ENCODE measurements around the gene CACNG1. TPM values are rescaled to one million over a fixed set of nuclear protein-coding genes. Genes with fewer than 3 reads are reported as not detected.
"Not testable (repeated sequence)": the region's sequence is repeated elsewhere in the genome, so short reads cannot be mapped to it uniquely, and the experiment has no call there.

CACNG1 gene
- total RNA-seq, 1 experiment from 2014 or later, result not detected

DNA sequence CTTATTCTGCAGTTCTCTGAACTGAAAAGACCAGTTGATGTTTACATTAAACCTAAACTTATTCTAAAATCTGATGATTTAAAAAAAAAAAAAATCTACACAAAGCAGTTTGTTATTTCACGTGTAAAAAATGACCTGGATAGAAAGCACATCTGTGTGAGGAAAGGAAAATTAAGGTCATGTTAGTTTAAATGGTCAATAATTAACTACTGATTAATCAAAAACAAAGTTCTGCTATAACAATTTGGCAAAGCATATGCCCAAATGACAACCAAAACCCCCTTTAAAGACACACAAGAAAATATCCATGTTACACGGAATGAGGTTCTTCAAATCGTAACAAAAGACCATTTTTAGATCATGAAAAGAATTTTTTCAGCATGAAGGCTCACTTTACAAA lies 30.4 kb downstream of the CACNG1 start:
- DNase-seq (ENCODE audit: extremely low read depth, low read depth), result no peak

DNA sequence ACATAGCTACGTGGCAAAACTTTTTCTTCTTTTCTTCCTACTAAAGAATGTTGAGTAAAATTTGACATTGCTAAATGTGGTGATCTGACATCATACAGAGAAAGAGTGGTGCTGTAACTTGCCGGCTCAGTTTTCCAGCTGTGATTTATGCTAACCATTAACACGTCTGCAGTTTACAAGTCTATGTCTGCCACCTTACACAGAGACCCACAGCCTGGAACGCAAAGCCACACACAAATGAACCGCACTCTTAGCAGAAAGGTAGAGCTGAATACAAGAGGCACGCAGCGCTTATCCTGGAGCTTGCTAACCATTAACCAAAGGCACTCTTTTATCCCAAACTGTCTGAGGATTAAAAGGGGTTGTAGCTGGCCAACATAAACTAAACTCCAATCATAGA lies 31.9 kb downstream of the CACNG1 start:
- DNase-seq (ENCODE audit: extremely low read depth, low read depth), result no peak

DNA sequence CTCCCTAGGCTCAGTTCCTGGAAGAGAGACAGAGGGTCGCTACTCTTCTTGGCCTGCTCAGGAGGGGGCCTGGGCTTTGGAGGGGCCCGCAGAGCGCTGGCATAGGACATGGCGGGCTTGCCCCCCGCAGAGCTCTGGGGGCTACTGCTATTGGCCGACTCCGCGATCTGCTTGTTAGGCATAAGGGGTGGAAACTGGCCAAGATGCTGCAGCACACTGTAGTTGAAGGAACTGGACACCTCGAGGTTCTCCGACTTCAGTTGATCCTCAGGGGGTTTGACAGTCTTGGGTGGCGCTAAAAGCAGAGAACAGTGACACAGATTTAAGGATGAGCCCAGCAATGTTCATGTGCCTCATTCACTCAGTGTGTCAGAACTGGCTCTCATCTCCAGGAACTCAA lies 33.9 kb downstream of the CACNG1 start:
- no peak for DNase-seq (ENCODE audit: extremely low read depth, low read depth)

DNA sequence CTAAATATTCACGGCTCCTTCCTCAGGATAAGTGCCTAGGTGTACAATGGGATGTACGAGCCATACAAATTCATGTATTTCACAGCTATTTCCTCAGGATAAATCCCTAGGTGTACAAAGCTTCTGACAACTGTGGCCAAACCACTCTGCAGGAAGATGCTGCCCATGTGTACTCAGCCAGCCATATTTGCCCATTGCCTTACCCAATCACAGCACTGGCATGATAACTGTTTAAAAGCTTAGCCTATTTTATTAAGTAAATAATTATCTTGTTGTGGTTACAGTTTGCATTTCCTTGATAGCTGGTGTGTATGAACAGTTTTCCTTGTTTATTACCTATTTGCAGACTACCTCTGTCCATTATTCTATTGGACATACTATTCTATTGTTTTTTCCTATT lies 35.1 kb downstream of the CACNG1 start:
- DNase-seq (ENCODE audit: extremely low read depth, low read depth), result no peak

DNA sequence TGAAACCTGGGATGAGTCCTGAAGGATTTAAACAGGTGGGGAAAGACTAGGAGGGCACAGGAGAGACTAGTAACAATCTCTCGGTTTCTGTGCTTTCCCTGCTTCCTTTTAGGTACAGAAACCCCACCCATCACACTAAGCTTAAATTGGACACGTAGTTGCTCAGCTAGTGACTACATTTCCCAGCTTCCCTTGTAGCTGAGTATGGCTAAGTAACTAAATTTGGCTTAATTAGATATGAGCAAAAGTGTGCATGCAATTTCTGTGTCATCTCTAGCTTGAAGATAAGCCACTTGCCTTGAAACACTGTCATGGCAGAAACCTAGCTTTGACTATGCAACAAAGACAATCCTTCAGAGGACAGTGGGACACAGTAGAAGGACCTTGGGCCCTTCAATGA lies 36.5 kb downstream of the CACNG1 start:
- no peak for DNase-seq (ENCODE audit: extremely low read depth, low read depth)

DNA sequence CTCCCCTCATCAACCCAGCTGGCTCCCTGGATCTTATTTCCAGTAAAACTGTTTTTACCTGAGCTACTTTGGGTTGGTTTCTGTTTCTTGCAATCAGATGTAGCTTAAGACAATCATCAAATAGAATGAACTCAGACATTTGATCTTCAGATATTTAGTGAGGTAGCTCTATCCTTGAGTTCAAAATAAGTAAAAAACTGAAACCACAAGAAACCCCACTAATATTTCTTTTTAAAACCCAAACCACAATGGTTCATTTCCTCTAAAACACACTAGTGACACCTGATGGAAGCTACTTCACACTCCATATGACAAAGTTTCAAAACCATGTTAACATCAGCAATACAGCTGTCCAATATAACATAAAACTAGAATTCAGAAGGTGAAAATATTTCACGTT lies 37.8 kb downstream of the CACNG1 start:
- DNase-seq (ENCODE audit: extremely low read depth, low read depth), result no peak

DNA sequence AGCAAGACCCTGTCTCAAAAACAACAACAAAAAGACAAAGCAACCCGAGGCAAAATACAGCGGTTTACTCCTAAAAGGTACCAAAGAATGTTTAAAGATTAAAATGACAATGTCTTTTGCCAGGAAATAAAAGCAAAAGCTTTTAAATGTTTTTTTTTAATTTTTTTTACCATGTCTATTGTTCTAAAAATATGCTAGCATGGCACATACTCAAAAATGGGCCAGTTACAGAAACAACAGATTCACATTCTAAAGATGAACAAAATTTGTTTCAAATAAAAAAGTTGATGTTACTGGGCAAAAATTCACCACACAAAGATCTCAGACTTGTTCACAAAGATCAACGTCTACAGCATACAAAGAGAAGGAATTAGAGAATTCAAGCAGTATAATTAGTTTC lies 41.1 kb downstream of the CACNG1 start:
- no peak for DNase-seq (ENCODE audit: extremely low read depth, low read depth)

DNA sequence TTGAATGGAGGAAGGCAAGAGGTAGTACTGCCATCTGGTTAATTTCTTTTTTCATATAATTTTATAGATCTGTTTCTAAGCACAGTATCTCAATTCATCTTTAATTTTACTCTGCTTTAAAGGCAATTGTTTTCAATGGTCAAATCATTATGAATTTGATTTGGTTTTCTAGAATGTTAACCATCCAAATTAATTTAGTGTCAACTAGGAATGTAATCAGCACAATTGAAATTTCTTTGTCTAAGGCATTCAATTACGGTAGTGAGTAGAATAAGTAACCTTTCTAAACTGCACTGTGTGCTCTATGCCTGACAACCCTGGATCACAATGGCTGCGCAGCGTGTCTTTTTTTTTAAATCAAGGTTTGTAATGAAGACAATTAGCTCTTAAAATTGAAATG lies 44.3 kb downstream of the CACNG1 start:
- DNase-seq (ENCODE audit: extremely low read depth, low read depth), result no peak

DNA sequence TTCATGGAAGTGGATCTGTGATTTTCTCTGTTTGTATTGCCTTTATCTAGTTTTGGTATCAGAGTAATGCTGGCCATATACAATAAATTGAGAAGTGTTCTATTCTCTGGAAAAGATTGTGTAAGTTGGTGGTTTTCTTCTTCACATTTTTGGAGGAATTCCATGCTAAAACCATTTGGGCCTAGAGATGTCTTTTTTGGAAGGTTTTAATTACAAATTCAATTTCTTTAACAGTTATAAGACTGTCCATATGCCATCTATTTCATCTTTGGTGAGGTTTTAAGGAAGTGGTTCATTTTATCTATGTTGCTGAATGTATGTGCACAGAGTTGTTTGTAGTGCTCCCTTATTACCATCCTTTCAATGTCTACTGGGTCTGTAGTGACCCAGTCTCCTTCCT lies 46.0 kb downstream of the CACNG1 start:
- no peak for DNase-seq (ENCODE audit: extremely low read depth, low read depth)

DNA sequence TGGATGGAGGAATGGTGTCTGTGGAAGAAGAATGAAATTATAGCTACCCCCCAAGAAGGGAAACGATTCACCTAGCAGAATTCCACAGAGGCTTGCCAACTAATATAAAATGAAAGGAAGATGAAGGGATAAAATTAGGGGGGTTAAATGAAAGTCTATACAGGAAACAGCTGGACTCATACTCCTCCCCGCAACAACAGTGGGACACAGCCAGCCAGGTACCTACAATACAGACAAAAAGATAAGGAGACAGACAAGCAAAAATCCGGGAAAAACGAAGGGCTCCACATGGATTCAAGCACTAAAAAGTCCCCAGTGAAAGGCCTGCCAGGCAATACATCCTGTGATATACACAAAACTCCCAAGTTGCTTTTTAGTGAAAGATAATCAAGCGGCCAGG lies 47.9 kb downstream of the CACNG1 start:
- no peak for DNase-seq (ENCODE audit: extremely low read depth, low read depth)

DNA sequence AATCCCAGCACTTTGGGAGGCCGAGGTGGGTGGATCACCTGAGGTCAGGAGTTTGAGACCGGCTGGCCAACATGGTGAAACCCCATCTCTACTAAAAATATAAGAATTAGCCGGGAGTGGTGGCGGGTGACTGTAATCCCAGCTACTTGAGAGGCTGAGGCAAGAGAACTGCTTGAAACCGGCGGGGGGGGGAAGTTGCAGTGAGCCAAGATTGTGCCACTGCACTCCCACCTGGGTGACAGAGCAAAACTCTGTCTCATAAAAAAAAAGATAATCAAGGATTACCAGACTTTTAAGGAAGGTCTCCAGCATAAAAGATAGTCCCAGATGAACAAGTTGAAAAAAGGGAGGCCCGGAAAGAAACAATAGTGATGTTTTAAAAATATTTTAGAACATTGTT lies 48.4 kb downstream of the CACNG1 start:
- DNase-seq (ENCODE audit: extremely low read depth, low read depth), result not testable (repeated sequence)

DNA sequence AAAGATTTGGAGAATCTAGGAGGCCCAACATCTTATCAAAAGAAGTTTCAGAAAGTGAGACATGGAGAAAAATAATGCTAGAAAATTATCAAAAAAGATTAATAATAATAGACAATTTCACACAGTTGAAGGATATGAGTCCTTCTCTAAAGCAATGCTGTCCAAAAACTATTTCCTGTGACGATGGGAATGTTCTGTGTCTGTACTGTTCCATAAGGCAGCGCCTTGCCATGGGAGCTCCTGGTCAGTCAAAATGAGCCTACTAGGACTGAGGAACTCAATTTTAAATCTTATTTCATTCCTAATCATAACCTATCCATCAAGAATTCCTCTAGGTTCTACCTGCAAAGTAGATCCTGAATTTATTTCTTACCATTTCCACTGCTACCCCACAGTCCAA lies 49.0 kb downstream of the CACNG1 start:
- no peak for DNase-seq (ENCODE audit: extremely low read depth, low read depth)

DNA sequence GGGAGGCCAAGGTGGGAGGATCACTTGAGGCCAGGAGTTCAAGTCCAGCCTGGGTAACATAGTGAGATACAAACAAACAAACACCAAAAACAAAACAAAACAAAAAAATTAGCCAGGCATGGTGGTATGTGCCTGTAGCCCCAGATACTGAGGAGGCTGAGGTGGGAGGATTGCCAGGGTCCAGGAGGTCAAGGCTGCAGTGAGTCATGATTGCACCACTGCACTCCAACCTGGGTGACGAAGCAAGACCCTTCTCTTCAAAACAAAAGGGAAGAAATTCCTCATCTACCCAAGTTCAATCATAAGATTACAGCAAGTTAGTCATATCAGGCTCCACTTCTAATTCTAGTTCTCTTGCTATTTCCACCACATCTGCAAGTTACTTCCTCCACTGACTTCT lies 50.9 kb downstream of the CACNG1 start:
- DNase-seq (ENCODE audit: extremely low read depth, low read depth), result not testable (repeated sequence)

DNA sequence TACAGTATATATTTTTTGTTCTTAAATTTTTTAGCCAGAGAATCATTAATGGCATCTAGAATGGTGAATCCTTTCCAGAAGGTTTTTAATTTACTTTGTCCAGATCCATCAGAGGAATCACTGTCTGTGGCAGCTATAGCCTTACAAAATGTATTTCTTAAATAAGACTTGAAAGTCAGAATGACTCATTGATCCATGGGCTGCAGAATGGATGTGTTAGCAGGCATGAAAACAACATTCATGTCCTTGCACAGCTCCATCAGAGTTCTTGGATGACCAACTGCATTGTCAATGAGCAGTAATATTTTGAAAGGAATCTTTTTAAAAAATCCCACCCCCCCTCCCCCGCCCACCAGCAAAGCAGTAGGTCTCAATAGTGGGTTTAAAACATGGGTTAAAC lies 51.4 kb downstream of the CACNG1 start:
- no peak for DNase-seq (ENCODE audit: extremely low read depth, low read depth)

DNA sequence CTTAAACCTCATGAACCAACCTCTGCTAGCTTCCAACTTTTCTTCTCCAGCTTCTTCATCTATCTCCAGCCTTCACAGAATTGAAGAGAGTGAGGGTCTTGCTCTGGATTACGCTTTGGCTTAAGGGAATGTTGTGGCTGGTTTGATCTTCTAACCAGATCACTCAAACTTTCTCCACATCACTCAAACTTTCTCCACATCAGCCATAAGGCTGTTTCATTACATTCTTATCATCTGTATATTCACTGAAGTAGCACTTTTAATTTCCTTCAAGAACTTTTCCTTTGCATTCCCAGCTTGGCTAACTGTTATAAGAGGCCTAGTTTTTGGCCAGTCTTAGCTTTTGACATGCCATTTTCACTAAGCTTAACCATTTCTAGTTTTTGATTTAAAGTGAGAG lies 52.3 kb downstream of the CACNG1 start:
- no peak for DNase-seq (ENCODE audit: extremely low read depth, low read depth)

DNA sequence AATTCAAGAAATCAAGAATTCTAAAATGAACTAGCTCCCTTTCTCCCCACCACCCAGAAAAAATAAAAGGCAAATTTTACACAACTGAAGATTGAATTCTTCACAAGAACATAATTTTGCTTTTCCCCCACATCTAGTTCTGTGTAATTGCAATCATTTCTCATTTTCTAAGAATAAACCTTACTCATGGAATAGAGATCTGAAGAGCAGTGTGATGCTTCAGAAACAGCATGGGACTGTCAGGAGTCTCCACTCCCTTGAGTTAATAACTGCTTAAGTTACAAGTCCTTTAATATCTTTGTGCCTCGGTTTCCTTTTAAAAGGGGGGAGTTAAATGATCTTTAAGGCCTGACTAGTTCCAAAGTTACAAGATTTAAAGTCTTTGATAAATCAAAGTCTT lies 53.7 kb downstream of the CACNG1 start:
- no peak for DNase-seq (ENCODE audit: extremely low read depth, low read depth)

DNA sequence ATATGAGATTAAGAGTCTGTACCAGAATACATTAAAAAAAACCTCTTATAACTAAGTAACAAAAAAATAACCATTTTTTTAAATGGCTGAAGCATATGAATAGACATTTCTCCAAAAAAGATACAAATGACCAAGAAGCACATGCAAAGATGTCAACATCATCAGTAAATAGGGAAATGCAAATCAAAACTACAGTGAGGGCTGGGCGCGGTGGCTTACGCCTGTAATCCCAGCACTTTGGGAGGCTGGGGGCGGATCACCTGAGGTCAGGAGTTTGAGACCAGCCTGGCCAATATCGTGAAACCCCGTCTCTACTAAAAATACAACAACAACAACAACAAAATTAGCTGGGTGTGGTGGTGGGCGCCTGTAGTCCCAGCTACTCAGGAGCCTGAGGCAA lies 60.3 kb downstream of the CACNG1 start:
- not testable (repeated sequence) for DNase-seq (ENCODE audit: extremely low read depth, low read depth)

DNA sequence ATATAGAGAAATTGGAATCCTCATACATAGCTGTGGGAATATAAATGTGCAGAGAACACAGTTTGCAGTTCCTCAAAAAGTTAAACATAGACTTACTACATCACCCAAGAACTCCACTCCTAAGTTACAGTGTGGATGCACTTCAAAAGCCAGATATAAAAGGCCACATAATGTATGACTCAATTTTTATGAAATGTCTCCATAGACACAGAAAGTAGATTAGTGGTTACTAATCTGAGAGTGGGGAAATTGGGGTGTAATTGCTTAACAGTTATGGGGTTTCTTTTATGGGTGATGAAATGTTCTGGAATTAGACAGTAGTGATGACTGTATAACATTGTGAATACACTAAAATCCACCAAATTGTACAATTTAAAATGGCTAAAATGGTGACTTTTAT lies 60.9 kb downstream of the CACNG1 start:
- no peak for DNase-seq (ENCODE audit: extremely low read depth, low read depth)

Other genes with a start within 250 kb of the CACNG1 start
- gene CACNG5, start 209.4 kb upstream of the CACNG1 start, total RNA-seq (2014; rRNA removed; shearing (Covaris generic)), result not detected in 2 replicates
- gene CACNG4, start 79.8 kb upstream of the CACNG1 start, total RNA-seq (2014; rRNA removed; shearing (Covaris generic)), result 0.32 and 0.49 TPM in 2 replicates
- 16.3 and 17.4 TPM in 2 replicates for gene HELZ, start 200.6 kb downstream of the CACNG1 start, total RNA-seq (2014; rRNA removed; shearing (Covaris generic))